ENCODE data around the gene CCDC124.

DNA sequence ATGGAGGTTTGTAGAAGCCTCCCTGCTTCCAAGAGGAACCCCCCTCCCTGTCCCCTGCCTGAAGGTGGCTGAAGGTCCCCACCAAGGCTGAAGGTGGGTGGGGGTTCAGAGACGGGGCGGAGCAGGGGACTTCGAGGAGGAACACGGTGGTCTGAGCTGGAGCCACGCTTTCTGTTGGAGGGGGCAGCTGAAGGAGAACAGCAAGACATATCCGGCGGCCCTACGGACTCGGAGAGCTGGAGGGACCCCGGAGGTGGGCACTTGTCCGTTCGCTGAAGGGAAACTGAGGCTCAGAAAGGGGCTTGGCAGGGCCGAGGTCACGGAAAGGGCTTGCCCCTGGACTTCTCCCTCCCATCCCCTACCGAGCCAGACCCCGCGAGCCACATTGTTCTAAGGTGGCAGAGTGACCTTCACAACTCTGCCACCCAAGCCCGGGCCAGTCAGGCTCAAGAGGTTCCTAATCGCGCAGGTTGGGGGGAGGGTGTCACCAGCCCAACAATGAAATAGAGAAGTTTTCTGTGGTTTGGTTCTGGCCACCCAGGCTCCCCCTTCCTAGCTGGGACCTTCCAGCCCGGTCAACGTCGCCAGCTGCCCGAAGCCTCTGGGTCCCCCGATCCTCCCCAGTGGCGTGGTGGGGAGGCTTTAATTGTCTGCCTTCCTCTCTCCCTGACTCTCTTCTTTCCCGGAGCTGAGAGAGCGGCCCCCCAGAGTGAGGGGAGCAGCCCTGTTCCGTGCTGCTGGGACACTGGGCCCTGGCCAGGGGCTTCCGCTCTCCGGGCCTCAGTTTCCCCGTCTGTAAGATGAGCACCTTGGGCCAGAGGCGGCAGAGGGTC is 18.6 kb downstream of the CCDC124 start:
- TF ChIP-seq POLR2A (IDR thresholded peaks at IDR 0.05) = no peak
- TF ChIP-seq, protein P1, sequence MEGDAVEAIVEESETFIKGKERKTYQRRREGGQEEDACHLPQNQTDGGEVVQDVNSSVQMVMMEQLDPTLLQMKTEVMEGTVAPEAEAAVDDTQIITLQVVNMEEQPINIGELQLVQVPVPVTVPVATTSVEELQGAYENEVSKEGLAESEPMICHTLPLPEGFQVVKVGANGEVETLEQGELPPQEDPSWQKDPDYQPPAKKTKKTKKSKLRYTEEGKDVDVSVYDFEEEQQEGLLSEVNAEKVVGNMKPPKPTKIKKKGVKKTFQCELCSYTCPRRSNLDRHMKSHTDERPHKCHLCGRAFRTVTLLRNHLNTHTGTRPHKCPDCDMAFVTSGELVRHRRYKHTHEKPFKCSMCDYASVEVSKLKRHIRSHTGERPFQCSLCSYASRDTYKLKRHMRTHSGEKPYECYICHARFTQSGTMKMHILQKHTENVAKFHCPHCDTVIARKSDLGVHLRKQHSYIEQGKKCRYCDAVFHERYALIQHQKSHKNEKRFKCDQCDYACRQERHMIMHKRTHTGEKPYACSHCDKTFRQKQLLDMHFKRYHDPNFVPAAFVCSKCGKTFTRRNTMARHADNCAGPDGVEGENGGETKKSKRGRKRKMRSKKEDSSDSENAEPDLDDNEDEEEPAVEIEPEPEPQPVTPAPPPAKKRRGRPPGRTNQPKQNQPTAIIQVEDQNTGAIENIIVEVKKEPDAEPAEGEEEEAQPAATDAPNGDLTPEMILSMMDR (IDR thresholded peaks at IDR 0.05) = no peak
- no peak for TF ChIP-seq POLR2AphosphoS5 (IDR thresholded peaks at IDR 0.05; ENCODE audit: insufficient read depth in 1 of 2, low read depth in 1 of 2)
